HCT116 (cell line): Measurements from ENCODE around the gene PTPN20.

Source experiments
- CEBPB ChIP-seq: IDR thresholded peaks from 2 replicates; pipeline ENCODE4 v1.6.1; 2012; ENCODE audit warnings: low read depth
- ELF1 ChIP-seq: IDR thresholded peaks from 2 replicates; pipeline ENCODE4 v1.6.1; 2012; ENCODE audit warnings: low read depth, borderline replicate concordance
- EZH2 ChIP-seq: fragments of 200-600 bp; sonication (generic); IDR thresholded peaks from 2 replicates; pipeline ENCODE4 v1.6.1; 2017; ENCODE audit warnings: antibody characterized with exemption, mixed run types
- EZH2phosphoT487 ChIP-seq: fragments of 200-600 bp; IDR thresholded peaks from 2 replicates; pipeline ENCODE4 v1.6.1; 2018; ENCODE audit warnings: antibody characterized with exemption, borderline replicate concordance
- POLR2A ChIP-seq: IDR thresholded peaks from 2 replicates; pipeline ENCODE4 v1.7.0; 2011; ENCODE audit warnings: borderline replicate concordance; ENCODE audit not compliant: insufficient read depth, insufficient read length; ENCODE audit errors: extremely low read depth
- POLR2AphosphoS5 ChIP-seq: IDR thresholded peaks from 2 replicates; pipeline ENCODE4 v1.6.1; 2011; ENCODE audit warnings: mild to moderate bottlenecking, low read depth, low read length, moderate library complexity
- RAD21 ChIP-seq: IDR thresholded peaks from 2 replicates; pipeline ENCODE4 v1.6.1; 2012; ENCODE audit warnings: low read depth, mild to moderate bottlenecking
- SIN3A ChIP-seq: IDR thresholded peaks from 2 replicates; pipeline ENCODE4 v1.6.1; 2012; ENCODE audit warnings: low read depth
- SP1 ChIP-seq: IDR thresholded peaks from 2 replicates; pipeline ENCODE4 v1.6.1; 2012; ENCODE audit warnings: low read depth
- TCF7L2 ChIP-seq: IDR thresholded peaks from 2 replicates; pipeline ENCODE4 v1.7.0; 2011; ENCODE audit warnings: borderline replicate concordance, inconsistent platforms; ENCODE audit not compliant: insufficient read depth, insufficient read length; ENCODE audit errors: extremely low read depth
- TF ChIP-seq, protein P1 (sequence below), 3 experiments: fragments of 200-600 bp in 1 of 3; sonication (generic) in 1 of 3; IDR thresholded peaks in 2 of 3; conservative IDR thresholded peaks in 1 of 3; 2 replicates each; pipeline ENCODE4 v1.5.1; 2012 to 2017; ENCODE audit warnings: low read depth in 2 of 3, low read length in 2 of 3, antibody characterized with exemption in 1 of 3, borderline replicate concordance in 1 of 3, control low read depth in 1 of 3, mild to moderate bottlenecking in 1 of 3, mixed read lengths in 1 of 3, mixed run types in 1 of 3, moderate library complexity in 1 of 3; ENCODE audit not compliant: insufficient read depth in 1 of 3
- TF ChIP-seq, protein P2 (sequence below): IDR thresholded peaks from 2 replicates; pipeline ENCODE4 v1.6.1; 2011; ENCODE audit warnings: mild to moderate bottlenecking, low read length, moderate library complexity; ENCODE audit not compliant: insufficient replicate concordance; ENCODE audit errors: extremely low read depth
- TF ChIP-seq, protein P3 (sequence below): IDR thresholded peaks from 2 replicates; pipeline ENCODE4 v1.6.1; 2012; ENCODE audit warnings: low read depth

DNA sequence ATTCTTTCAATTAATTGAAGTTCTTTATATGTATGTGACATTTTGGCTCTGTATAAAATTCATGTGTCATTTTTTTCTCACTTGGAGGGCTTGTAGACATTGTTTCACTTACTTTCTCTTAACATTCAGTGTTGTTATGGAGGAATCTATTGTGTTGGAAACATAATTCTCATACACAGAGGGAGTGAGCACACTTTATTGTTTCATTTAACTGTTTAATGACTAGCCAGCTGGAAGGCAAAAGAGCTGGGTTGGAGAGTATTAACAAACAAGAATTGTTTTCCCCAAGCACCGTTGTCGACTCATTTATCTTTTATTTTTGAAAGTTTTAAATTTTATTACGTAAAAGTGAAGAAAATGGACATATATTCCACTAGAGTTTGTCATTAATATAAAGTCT lies 98.8 kb downstream of the PTPN20 start:
- TF ChIP-seq EZH2 (no peak), RAD21 (no peak), POLR2AphosphoS5 (no peak), SIN3A (no peak), POLR2A (no peak), EZH2phosphoT487 (no peak), ELF1 (no peak), TCF7L2 (no peak), SP1 (no peak), CEBPB (no peak)
- TF ChIP-seq, protein P1, sequence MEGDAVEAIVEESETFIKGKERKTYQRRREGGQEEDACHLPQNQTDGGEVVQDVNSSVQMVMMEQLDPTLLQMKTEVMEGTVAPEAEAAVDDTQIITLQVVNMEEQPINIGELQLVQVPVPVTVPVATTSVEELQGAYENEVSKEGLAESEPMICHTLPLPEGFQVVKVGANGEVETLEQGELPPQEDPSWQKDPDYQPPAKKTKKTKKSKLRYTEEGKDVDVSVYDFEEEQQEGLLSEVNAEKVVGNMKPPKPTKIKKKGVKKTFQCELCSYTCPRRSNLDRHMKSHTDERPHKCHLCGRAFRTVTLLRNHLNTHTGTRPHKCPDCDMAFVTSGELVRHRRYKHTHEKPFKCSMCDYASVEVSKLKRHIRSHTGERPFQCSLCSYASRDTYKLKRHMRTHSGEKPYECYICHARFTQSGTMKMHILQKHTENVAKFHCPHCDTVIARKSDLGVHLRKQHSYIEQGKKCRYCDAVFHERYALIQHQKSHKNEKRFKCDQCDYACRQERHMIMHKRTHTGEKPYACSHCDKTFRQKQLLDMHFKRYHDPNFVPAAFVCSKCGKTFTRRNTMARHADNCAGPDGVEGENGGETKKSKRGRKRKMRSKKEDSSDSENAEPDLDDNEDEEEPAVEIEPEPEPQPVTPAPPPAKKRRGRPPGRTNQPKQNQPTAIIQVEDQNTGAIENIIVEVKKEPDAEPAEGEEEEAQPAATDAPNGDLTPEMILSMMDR (IDR thresholded peaks at IDR 0.05 in 2 of 3, conservative IDR thresholded peaks at IDR 0.05 in 1 of 3; ENCODE audit: borderline replicate concordance in 1 of 3, insufficient read depth in 1 of 3, low read depth in 2 of 3, low read length in 2 of 3) = no peak
- TF ChIP-seq, protein P2, sequence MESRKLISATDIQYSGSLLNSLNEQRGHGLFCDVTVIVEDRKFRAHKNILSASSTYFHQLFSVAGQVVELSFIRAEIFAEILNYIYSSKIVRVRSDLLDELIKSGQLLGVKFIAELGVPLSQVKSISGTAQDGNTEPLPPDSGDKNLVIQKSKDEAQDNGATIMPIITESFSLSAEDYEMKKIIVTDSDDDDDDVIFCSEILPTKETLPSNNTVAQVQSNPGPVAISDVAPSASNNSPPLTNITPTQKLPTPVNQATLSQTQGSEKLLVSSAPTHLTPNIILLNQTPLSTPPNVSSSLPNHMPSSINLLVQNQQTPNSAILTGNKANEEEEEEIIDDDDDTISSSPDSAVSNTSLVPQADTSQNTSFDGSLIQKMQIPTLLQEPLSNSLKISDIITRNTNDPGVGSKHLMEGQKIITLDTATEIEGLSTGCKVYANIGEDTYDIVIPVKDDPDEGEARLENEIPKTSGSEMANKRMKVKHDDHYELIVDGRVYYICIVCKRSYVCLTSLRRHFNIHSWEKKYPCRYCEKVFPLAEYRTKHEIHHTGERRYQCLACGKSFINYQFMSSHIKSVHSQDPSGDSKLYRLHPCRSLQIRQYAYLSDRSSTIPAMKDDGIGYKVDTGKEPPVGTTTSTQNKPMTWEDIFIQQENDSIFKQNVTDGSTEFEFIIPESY = no peak
- TF ChIP-seq, protein P3, sequence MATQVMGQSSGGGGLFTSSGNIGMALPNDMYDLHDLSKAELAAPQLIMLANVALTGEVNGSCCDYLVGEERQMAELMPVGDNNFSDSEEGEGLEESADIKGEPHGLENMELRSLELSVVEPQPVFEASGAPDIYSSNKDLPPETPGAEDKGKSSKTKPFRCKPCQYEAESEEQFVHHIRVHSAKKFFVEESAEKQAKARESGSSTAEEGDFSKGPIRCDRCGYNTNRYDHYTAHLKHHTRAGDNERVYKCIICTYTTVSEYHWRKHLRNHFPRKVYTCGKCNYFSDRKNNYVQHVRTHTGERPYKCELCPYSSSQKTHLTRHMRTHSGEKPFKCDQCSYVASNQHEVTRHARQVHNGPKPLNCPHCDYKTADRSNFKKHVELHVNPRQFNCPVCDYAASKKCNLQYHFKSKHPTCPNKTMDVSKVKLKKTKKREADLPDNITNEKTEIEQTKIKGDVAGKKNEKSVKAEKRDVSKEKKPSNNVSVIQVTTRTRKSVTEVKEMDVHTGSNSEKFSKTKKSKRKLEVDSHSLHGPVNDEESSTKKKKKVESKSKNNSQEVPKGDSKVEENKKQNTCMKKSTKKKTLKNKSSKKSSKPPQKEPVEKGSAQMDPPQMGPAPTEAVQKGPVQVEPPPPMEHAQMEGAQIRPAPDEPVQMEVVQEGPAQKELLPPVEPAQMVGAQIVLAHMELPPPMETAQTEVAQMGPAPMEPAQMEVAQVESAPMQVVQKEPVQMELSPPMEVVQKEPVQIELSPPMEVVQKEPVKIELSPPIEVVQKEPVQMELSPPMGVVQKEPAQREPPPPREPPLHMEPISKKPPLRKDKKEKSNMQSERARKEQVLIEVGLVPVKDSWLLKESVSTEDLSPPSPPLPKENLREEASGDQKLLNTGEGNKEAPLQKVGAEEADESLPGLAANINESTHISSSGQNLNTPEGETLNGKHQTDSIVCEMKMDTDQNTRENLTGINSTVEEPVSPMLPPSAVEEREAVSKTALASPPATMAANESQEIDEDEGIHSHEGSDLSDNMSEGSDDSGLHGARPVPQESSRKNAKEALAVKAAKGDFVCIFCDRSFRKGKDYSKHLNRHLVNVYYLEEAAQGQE = no peak
